Endothelial cell of umbilical vein (primary cell): Measurements from ENCODE around the gene ADARB2.

Experiments
- EZH2 ChIP-seq: IDR thresholded peaks from 2 replicates; pipeline ENCODE4 v1.6.1; 2012; ENCODE audit warnings: borderline replicate concordance, low read depth, mild to moderate bottlenecking, moderate library complexity, low read length, inconsistent platforms; ENCODE audit not compliant: severe bottlenecking
- POLR2A ChIP-seq: IDR thresholded peaks from 2 replicates; pipeline ENCODE4 v1.6.1; 2012; ENCODE audit warnings: low read depth, mild to moderate bottlenecking, control low read depth, low read length
- POLR2AphosphoS5 ChIP-seq: IDR thresholded peaks from 2 replicates; pipeline ENCODE4 v1.6.1; 2012; ENCODE audit warnings: low read depth, mild to moderate bottlenecking, control low read depth, low read length, moderate library complexity; ENCODE audit not compliant: insufficient read depth
- TF ChIP-seq, protein P1 (sequence below), 2 donors: IDR thresholded peaks; 1 replicate in 1 of 2; 2 replicates in 1 of 2; pipeline ENCODE4 v1.5.1; 2011; ENCODE audit warnings: low read length in 2 of 2, mild to moderate bottlenecking in 2 of 2, moderate library complexity in 2 of 2, control low read depth in 1 of 2, inconsistent platforms in 1 of 2, low read depth in 1 of 2; ENCODE audit not compliant: insufficient read depth in 1 of 2; ENCODE audit errors: extremely low read depth in 1 of 2
- TF ChIP-seq, protein P2 (sequence below): IDR thresholded peaks from 2 replicates; pipeline ENCODE4 v1.6.1; 2011; ENCODE audit not compliant: insufficient read depth, insufficient read length

- TF ChIP-seq POLR2AphosphoS5 (no peak), EZH2 (no peak), POLR2A (no peak)
- TF ChIP-seq, protein P1, sequence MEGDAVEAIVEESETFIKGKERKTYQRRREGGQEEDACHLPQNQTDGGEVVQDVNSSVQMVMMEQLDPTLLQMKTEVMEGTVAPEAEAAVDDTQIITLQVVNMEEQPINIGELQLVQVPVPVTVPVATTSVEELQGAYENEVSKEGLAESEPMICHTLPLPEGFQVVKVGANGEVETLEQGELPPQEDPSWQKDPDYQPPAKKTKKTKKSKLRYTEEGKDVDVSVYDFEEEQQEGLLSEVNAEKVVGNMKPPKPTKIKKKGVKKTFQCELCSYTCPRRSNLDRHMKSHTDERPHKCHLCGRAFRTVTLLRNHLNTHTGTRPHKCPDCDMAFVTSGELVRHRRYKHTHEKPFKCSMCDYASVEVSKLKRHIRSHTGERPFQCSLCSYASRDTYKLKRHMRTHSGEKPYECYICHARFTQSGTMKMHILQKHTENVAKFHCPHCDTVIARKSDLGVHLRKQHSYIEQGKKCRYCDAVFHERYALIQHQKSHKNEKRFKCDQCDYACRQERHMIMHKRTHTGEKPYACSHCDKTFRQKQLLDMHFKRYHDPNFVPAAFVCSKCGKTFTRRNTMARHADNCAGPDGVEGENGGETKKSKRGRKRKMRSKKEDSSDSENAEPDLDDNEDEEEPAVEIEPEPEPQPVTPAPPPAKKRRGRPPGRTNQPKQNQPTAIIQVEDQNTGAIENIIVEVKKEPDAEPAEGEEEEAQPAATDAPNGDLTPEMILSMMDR (IDR thresholded peaks at IDR 0.05; ENCODE audit: extremely low read depth in 1 of 2, insufficient read depth in 1 of 2, low read depth in 1 of 2, low read length in 2 of 2): no peak
- TF ChIP-seq, protein P2, sequence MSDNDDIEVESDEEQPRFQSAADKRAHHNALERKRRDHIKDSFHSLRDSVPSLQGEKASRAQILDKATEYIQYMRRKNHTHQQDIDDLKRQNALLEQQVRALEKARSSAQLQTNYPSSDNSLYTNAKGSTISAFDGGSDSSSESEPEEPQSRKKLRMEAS: no peak
These were observed 359.5 kb downstream of the ADARB2 start for GRCh38 chr10:1377740-1378397.
